ENCODE data around the gene SPOCK1. TPM values are rescaled to one million over a fixed set of nuclear protein-coding genes. Genes with fewer than 3 reads are reported as not detected.

Gene SPOCK1
- polyA plus RNA-seq, 1 experiment, result 304 TPM

DNA sequence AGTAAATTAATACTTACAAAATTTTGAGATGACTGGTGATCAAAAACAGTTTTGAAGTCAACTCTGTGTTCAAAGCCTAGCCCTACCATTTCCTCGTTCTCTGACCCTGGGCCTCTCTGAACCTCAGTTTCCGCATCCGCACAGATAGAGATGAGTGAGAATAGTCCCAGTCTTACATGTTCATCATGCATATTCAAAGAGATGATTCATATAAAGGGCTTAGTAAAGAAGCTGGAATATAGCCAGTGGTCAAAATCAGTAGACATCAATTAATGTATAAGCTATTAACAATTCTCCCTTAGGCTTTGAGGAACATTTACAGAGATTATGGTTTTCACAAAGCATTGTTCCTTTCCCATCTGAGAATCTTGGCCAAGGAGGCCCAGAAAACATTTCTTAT lies 250.6 kb downstream of the SPOCK1 start:
- DNase-seq (ENCODE audit: low read depth), result no peak
- no peaks in the 10 kb centered on the region for H3K36me3 ChIP-seq (ENCODE audit: control insufficient read depth, insufficient read depth, low read length)
- TF ChIP-seq, protein P1, sequence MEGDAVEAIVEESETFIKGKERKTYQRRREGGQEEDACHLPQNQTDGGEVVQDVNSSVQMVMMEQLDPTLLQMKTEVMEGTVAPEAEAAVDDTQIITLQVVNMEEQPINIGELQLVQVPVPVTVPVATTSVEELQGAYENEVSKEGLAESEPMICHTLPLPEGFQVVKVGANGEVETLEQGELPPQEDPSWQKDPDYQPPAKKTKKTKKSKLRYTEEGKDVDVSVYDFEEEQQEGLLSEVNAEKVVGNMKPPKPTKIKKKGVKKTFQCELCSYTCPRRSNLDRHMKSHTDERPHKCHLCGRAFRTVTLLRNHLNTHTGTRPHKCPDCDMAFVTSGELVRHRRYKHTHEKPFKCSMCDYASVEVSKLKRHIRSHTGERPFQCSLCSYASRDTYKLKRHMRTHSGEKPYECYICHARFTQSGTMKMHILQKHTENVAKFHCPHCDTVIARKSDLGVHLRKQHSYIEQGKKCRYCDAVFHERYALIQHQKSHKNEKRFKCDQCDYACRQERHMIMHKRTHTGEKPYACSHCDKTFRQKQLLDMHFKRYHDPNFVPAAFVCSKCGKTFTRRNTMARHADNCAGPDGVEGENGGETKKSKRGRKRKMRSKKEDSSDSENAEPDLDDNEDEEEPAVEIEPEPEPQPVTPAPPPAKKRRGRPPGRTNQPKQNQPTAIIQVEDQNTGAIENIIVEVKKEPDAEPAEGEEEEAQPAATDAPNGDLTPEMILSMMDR (IDR thresholded peaks at IDR 0.05; ENCODE audit: insufficient read depth, low read depth, low read length), result no peak
- no peak overlapping the region for H3K4me3 ChIP-seq (ENCODE audit: low read depth, low read length)
- ChIA-PET CTCF (no interaction called here), POLR2A (no interaction called here)
- H3K27me3 ChIP-seq (ENCODE audit: control insufficient read depth, insufficient read depth, low read length), result no peaks in the 10 kb centered on the region

DNA sequence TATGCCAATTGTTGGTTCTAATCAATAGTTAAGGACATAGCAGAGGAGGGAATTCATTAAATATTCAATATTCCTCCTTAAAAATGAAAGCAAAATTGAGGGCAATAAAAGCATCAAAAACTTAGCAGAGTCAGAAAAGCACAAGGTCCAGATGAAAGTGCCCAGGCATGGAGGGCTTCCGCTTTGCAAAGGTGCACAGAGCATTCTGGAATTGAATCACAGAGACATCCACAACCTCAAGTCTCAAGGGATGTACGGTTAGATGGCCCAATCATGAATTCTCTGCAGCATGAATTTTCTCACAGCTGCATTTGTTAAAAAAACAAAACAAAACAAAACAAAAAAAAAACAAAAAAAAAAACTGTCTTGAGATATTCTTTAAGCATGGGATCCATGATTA lies 253.7 kb downstream of the SPOCK1 start:
- Histone ChIP-seq H3K36me3 (ENCODE audit: control insufficient read depth, insufficient read depth, low read length) (no peaks in the 10 kb centered on the region), H3K27me3 (ENCODE audit: control insufficient read depth, insufficient read depth, low read length) (no peaks in the 10 kb centered on the region), H3K4me3 (ENCODE audit: low read depth, low read length) (no peak overlapping the region)
- POLR2A ChIA-PET, result interaction anchor here (0.6 kb wide), 1 partner anchor 466 kb away, joined by 3 read pairs; no protein-coding TSS in a partner anchor
- TF ChIP-seq, protein P1 (IDR thresholded peaks at IDR 0.05; ENCODE audit: insufficient read depth, low read depth, low read length), result no peak
- CTCF ChIA-PET, result no interaction called here
- no peak for DNase-seq (ENCODE audit: low read depth)

DNA sequence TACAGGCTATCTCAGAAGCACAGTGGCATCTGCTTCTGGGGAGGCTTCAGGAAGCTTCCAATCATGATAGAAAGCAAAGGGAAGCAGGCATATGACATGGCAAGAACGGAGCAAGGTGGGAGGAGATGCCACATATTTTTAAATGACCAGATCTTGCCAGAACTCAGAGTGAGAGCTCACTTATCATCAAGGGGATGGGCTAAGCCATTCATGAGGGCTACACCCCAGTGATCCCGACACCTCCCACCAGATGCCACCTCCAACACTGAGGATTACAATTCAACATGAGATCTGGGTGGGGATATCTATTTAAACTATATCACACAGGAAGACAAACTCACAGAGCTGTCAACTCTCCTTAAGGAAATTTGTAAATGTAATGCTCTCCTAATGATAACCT lies 258.8 kb downstream of the SPOCK1 start:
- ChIA-PET CTCF (no interaction called here), POLR2A (no interaction called here)
- no peak for DNase-seq (ENCODE audit: low read depth)
- Histone ChIP-seq H3K36me3 (ENCODE audit: control insufficient read depth, insufficient read depth, low read length) (no peaks in the 10 kb centered on the region), H3K27me3 (ENCODE audit: control insufficient read depth, insufficient read depth, low read length) (no peaks in the 10 kb centered on the region), H3K4me3 (ENCODE audit: low read depth, low read length) (no peak overlapping the region)
- TF ChIP-seq, protein P1 (IDR thresholded peaks at IDR 0.05; ENCODE audit: insufficient read depth, low read depth, low read length), result no peak

DNA sequence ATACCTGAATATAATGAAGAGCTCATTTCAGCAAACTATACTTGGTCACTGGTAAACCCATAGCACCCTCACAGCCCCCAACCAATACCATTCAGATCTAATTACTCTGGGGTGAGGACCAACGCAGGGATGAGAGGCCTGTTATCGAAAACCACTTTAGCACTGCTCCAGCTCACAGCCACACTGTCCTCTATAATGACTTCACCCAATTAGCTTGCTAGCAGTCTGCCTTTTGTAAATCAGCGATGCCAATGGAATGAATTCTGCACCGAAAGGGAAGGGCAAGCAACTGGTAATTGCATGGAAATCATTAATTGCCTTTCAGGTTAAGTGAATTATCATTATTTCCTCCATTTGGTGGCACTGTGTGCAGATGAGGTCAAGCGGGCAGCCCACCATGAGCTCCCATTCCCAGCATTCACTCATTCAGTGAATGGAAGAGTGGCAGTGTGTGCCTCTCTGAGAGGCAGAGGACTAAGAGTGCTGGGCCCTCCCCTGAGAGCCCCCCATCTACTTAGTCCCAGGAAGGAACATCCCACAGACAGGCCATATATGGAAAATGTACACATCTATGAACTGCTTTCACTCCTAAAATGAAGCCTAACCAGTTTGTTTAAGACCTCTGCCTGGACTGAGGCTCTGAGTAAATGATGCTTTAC lies 262.1 kb downstream of the SPOCK1 start:
- ChIA-PET POLR2A (no interaction called here), CTCF (interaction anchor here (0.6 to 2.0 kb wide), 3 partner anchors 11 to 40 kb away, joined by 3 to 6 read pairs (median 4); no protein-coding TSS in a partner anchor)
- TF ChIP-seq, protein P1 (IDR thresholded peaks at IDR 0.05; ENCODE audit: insufficient read depth, low read depth, low read length), result no peak
- H3K27me3 ChIP-seq (ENCODE audit: control insufficient read depth, insufficient read depth, low read length), result no peaks in the 10 kb centered on the region
- DNase-seq (ENCODE audit: low read depth), result no peak
- no peaks in the 10 kb centered on the region; the same call in 1 of the 2 replicates for H3K36me3 ChIP-seq (ENCODE audit: control insufficient read depth, insufficient read depth, low read length)
- no peak overlapping the region for H3K4me3 ChIP-seq (ENCODE audit: low read depth, low read length)

DNA sequence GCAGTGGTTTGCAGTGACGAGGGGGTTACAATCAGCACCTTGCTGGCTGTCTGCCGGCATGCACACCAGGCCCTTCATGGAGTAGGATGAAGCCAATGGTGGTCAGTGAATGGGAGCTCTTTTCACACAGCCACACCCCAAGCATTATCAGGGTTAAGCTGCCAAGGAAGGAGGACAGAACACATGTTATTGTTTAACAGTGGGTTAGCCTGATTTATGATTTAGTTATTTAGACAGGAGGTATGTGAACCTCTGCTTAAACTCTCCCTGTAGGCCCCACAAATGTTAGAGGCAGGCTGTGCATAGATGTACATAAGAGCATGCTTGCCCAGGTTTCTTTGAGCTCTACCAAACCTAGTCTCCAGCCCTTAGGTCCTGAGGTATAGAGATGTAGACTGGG lies 262.9 kb downstream of the SPOCK1 start:
- Histone ChIP-seq H3K27me3 (ENCODE audit: control insufficient read depth, insufficient read depth, low read length) (no peaks in the 10 kb centered on the region), H3K4me3 (ENCODE audit: low read depth, low read length) (no peak overlapping the region), H3K36me3 (ENCODE audit: control insufficient read depth, insufficient read depth, low read length) (no peaks in the 10 kb centered on the region; the same call in 1 of the 2 replicates)
- CTCF ChIA-PET, result interaction anchor here (0.9 to 2.0 kb wide), 2 partner anchors 10 to 17 kb away, joined by 4 to 6 read pairs; no protein-coding TSS in a partner anchor
- POLR2A ChIA-PET, result no interaction called here
- TF ChIP-seq, protein P1 (IDR thresholded peaks at IDR 0.05; ENCODE audit: insufficient read depth, low read depth, low read length), result no peak
- no peak for DNase-seq (ENCODE audit: low read depth)
